ENCODE data around the gene DNAJA3.

Gene DNAJA3

DNA sequence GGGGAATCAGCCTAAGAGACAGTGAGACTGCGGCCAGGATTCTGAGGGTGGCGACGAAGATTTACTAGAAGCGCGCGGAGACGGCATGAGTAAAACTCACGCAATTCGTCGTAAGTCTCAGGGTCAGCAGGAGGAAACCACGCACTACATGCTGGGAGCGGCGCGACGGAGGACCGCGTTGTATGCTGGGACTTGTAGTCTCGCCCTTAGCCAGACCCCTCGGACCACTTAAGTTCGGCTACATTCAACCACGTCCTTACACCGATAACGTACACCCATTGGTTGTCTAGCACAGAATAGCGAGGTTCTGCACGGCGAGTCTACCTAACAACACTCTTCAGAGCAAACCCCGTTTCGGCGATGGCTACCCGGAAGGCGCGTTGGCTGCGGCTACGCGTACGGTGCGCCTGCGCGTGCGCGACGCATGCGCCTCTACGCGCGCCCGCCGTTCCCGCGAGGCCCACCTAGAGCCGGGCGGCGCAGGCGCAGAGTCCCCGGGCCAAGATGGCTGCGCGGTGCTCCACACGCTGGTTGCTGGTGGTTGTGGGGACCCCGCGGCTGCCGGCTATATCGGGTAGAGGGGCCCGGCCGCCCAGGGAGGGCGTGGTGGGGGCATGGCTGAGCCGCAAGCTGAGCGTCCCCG, at the start of gene DNAJA3:
Gene DNAJA3 (plus strand): TSS at position 491 of the 643 bp plus-strand sequence. CDS start 14 bp downstream, at position 505.
- peak; percentile 79 for DNase-seq

DNA sequence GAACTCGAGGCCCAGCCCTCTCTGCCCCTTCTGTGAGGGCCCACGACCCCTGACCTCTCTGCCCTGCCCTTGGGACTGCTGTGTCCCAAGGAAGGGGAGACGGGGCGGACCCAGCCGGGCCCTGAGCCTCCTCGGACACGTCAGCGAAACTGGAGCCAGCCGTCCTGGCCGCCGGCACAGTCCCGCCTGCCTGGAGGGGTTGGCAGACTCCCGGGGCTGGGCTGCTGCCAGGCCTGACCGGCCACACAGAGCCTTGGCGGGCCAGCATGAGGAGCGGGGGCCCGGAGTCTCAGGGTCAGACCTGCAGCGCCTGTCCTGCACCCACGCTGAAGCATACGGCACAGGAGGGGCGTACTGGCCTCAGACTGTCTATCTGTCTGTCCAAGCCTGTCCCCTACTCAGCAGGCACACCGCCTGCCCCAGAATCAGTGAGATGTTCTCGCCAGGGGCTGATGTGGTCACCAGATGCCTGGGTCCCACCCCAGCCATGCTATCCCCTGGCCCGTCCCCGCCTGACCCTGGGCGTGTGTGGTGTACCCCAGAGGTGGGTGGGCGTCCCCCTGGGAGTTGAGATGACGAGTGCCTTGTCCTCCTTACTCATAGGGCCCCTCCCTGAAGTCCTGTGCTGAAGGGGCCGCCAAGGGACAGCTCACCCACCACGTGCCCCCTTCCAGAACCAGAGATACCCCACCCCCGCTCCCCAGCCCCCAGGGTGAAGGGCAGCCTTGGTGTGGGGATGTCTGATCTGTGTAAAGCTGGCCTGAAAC, 49.4 kb upstream of the DNAJA3 start:
- DNase-seq, result no peak

- no peak for DNase-seq
Observed at GRCh38 chr16:4376893-4377572, 48.6 kb upstream of the DNAJA3 start.

GRCh38 chr16:4377573-4378154, 48.0 kb upstream of the DNAJA3 start:
- no peak for DNase-seq

GRCh38 chr16:4378161-4378666, 47.5 kb upstream of the DNAJA3 start:
- DNase-seq, result no peak

- no peak for DNase-seq
Observed at GRCh38 chr16:4378999-4379690, 46.5 kb upstream of the DNAJA3 start.

GRCh38 chr16:4380119-4381063, 45.3 kb upstream of the DNAJA3 start:
- DNase-seq, result no peak

DNA sequence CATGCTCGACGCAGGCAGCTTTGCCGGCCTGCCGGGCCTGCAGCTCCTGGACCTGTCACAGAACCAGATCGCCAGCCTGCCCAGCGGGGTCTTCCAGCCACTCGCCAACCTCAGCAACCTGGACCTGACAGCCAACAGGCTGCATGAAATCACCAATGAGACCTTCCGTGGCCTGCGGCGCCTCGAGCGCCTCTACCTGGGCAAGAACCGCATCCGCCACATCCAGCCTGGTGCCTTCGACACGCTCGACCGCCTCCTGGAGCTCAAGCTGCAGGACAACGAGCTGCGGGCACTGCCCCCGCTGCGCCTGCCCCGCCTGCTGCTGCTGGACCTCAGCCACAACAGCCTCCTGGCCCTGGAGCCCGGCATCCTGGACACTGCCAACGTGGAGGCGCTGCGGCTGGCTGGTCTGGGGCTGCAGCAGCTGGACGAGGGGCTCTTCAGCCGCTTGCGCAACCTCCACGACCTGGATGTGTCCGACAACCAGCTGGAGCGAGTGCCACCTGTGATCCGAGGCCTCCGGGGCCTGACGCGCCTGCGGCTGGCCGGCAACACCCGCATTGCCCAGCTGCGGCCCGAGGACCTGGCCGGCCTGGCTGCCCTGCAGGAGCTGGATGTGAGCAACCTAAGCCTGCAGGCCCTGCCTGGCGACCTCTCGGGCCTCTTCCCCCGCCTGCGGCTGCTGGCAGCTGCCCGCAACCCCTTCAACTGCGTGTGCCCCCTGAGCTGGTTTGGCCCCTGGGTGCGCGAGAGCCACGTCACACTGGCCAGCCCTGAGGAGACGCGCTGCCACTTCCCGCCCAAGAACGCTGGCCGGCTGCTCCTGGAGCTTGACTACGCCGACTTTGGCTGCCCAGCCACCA, 44.4 kb upstream of the DNAJA3 start:
- no peak for DNase-seq

GRCh38 chr16:4381935-4382794, 43.5 kb upstream of the DNAJA3 start:
- DNase-seq, result no peak

- DNase-seq, result no peak
Observed at GRCh38 chr16:4382795-4383357, 42.8 kb upstream of the DNAJA3 start.

DNA sequence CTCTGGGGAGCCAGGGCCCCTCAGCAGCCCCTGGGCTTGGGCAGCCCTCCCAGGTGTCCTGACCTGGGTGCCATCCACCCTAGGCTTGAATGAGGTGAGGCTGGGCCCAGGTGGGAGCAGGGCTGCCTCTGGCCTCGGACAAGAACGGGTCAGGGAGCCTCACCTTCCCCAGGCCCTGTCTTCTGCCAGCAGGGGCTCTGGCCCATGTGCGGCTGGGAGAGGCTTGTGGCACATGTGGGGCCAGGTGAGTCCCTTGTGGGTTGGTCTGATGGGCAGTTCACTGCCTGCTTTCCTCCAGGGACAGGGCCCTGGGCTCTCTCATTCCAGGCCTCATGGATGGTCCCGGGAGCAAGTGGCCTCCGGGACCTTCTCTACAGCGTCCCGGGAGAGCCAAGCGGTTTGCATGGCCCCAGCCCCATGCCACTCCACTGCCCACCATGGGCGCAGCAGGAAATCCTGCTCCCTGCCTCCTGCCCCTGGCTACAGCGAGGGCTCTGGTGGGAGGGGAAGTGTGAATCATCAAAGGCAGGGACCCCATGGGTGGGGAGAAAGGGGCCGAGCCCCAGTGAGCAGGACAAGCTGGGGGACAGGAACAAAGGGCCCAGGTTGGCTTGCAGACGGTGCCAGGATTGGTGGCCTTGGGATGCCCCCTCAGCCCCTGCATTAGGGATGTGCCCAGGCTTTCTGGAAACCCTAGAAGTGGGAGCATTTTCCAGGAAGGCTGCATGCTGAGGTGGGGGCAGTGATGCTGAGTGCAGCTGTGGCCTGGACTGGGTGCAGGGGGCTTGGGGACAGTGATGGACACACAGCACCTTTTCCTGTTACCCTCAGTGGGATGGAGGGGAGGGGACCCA, 41.9 kb upstream of the DNAJA3 start:
- DNase-seq, result no peak

- no peak for DNase-seq
Observed at GRCh38 chr16:4384509-4384942, 41.1 kb upstream of the DNAJA3 start.

- no peak for DNase-seq
Observed at GRCh38 chr16:4385066-4385788, 40.4 kb upstream of the DNAJA3 start.

DNA sequence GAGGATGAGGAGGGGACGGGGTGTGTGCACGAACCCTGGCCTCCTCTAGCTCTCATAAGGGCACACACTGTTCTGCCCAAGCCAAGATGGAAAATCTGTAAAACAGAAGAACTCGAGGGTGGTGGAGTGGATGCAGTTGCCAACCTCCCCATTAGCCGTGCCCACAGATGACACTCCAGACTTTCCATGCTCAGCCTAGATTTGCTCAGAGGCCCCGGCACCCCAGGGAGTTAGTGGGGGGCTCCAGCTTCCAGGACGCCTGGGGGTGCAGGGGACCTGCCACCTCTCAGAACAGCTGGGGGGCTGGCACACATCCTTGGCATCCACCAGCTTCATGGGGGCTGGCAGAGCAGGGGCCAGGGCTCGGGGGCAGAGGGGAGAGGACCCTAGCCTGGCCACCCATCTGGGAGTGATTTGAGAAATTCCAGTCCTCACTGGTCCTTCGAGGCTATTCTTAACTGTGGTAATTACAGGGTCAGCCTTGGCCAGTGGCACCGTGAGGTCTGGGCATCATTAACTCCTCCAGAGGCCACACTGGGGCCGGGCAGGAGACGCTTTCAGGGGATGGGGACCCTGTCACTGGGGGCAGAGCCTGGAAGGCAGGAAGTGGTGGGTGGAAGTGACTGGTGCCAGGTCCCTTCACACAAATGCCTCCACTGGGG, 39.7 kb upstream of the DNAJA3 start:
- DNase-seq, result no peak

DNA sequence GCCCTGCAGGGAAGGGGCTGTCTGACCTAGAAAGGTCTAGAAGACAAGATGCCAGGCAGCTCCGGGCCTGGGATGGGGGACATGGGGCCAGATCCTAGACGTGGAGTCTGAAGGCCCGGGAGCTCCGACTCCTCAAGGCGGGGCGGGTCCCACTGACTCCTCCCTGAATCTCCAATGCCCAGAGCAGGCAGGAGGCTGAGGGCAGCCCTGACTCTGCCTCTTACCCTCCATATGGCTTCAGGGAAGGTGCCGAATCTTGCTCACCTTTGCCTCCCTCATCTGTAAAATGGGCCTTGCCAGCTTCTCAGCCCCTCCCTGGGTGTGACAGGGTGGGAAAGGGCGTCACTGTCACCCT, 39.2 kb upstream of the DNAJA3 start:
- no peak for DNase-seq

DNA sequence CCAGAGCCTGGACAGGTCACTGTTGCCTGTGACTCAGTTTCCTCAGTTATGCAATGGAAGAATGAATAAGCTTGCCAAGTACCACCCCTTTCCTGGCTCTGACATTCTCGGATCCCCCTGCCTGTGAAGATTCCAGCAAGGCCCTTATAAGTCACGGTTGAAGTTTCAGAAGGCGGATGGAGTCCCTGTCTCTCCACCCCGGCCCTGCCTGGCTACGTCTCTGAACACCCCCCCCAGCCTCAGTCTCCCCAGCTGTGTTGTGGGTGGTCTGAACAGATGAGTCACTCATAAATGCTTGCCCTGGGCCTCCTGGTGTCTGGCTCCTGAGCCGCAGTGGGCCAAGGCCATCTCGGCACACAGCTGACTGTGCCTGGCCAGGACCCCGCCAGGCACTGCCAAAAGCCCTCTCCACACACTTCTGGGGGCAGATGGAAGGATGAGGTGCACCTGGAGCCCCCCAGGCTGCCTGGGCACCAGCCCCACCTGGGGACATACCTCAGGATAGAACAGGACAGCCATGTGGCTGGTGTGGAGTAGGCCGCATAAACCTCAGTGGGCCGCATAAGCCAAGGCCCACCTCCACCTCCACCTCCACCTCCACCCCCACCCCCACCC, 38.6 kb upstream of the DNAJA3 start:
- no peak for DNase-seq
